ENCODE measurements around the gene MT1H.

- TF ChIP-seq, protein P1, sequence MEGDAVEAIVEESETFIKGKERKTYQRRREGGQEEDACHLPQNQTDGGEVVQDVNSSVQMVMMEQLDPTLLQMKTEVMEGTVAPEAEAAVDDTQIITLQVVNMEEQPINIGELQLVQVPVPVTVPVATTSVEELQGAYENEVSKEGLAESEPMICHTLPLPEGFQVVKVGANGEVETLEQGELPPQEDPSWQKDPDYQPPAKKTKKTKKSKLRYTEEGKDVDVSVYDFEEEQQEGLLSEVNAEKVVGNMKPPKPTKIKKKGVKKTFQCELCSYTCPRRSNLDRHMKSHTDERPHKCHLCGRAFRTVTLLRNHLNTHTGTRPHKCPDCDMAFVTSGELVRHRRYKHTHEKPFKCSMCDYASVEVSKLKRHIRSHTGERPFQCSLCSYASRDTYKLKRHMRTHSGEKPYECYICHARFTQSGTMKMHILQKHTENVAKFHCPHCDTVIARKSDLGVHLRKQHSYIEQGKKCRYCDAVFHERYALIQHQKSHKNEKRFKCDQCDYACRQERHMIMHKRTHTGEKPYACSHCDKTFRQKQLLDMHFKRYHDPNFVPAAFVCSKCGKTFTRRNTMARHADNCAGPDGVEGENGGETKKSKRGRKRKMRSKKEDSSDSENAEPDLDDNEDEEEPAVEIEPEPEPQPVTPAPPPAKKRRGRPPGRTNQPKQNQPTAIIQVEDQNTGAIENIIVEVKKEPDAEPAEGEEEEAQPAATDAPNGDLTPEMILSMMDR (IDR thresholded peaks at IDR 0.05), result no peak
- TF ChIP-seq POLR2A (IDR thresholded peaks at IDR 0.05) (no peak), POLR2AphosphoS5 (IDR thresholded peaks at IDR 0.05) (no peak)
These were observed 16.4 kb upstream of the MT1H start for GRCh38 chr16:56653218-56653617.
